ENCODE data around the gene FAM72A.
"Not testable (repeated sequence)": the region's sequence is repeated elsewhere in the genome, so short reads cannot be mapped to it uniquely, and the experiment has no call there.

FAM72A gene

DNA sequence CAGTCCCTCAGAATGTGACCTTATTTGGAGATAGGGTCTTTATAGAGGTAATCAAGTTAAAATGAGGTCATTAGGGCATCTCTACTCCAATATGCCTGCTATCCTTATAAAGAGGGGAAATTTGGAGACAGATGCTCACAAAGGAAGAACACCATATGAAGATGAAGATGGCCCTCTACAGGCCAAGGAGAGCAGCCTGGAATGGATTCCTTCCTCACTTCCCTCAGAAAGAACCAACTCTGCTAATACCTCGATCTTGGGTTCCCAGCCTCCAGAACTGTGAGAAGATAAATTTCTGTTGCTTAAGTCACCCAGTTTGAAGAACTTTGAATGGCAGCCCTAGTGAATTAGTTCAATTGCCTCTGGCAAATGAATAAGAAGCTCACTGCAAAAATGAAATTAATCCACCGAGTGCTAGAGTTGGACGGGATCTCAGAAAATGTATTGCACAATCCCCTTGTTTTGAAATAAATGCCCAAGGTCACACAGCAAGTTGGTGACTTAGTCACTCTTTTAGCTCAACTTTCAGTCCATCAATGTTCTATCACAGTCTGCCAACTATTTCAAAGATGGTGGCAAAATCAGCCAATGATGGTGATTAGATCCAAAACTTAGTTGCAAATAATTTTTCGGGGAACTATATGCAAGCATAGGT is 27.1 kb downstream of the FAM72A start:
- H3K27ac ChIP-seq (ENCODE audit: low read length); H3K9ac ChIP-seq (ENCODE audit: low read depth, low read length); H3K4me3 ChIP-seq (ENCODE audit: low read length); H3K4me1 ChIP-seq (ENCODE audit: insufficient read depth, low read length); H3K9me3 ChIP-seq (ENCODE audit: insufficient read depth, low read depth, low read length); H3K27me3 ChIP-seq (ENCODE audit: insufficient read depth, low read length); H3K36me3 ChIP-seq (ENCODE audit: insufficient read depth, low read depth, low read length): not testable (repeated sequence)

DNA sequence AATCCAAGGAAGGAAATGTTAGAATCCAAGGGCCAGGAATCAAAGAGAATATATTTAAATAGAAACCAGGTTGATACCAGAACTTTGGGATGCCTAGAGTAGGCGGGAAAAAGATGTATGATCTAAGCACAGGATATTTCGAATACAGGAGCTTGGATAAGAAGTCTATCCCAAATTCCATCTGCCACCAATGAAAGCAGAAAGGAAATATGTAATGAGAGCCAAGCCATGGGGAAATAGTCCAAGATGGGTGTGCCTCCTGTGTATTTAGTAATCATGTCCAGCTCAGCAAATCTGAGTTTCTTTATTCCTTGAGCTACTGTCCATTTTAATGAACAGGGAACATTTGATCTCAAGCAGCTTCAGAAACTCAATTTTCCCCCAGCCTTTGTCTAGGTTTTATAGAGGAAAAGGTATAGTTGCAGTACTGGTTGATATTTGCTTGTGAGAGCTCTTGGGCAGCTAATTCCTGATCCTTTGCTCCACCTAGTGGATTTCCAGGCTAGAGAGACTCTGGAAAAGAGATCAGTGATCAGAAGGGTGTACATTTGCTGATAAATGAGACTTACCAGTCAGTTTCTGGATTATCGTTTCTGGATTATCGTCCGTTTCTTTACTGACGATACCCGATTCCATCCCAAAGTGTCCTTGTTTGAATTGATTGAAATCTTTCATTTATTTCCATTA is 28.3 kb downstream of the FAM72A start:
- H3K36me3 ChIP-seq (ENCODE audit: insufficient read depth, low read depth, low read length); H3K4me3 ChIP-seq (ENCODE audit: low read length); H3K4me1 ChIP-seq (ENCODE audit: insufficient read depth, low read length); H3K27me3 ChIP-seq (ENCODE audit: insufficient read depth, low read length); H3K9ac ChIP-seq (ENCODE audit: low read depth, low read length); H3K9me3 ChIP-seq (ENCODE audit: insufficient read depth, low read depth, low read length); H3K27ac ChIP-seq (ENCODE audit: low read length): not testable (repeated sequence)

DNA sequence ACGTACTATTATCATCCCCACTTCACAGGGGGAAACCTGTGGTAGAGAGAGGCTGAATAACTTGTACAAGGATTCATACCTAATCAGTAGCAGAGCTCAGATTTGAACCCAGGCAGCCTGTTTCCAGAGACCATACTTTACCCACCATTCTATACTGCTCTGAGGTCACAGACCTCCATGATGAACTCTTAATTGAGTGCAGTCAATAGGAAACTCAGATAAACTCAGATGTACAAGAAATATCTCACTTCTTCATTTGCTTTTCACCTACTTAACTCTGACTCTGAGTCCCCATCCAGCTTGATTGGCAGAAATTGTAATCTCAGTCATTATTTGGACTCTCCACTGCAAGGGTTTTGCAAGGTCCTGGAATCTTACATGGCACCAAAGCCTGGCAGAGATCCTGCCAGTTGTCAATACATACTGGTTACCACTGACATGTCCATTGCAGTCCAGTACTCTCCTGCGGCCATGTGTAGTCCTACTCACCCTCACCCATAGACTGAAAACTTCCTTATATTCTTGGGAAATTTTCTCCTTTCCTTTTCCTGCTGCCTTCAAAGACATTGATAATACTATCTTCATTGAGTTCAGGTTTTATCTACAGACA is 29.4 kb downstream of the FAM72A start:
- not testable (repeated sequence) for H3K27me3 ChIP-seq (ENCODE audit: insufficient read depth, low read length); H3K4me3 ChIP-seq (ENCODE audit: low read length); H3K4me1 ChIP-seq (ENCODE audit: insufficient read depth, low read length); H3K9me3 ChIP-seq (ENCODE audit: insufficient read depth, low read depth, low read length); H3K27ac ChIP-seq (ENCODE audit: low read length); H3K36me3 ChIP-seq (ENCODE audit: insufficient read depth, low read depth, low read length); H3K9ac ChIP-seq (ENCODE audit: low read depth, low read length)

DNA sequence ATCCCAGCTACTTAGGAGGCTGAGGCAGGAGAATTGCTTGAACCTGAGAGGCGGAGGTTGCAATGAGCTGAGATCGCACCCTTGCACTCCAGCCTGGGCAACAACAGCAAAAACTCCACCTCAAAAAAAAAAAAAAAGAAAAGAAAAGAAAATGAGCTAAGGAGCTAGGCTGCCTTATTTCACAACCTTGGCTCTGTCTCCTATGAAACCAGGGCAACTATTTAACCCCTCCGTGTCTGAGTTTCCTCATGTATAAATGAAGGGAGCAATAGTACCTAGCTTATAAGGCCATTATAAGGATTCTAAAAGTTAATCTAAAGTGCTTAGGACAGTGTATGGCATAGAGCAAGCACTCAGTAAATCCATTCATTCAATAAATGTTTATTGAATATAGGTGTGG is 32.8 kb downstream of the FAM72A start:
- H3K36me3 ChIP-seq (ENCODE audit: insufficient read depth, low read depth, low read length); H3K27ac ChIP-seq (ENCODE audit: low read length); H3K9ac ChIP-seq (ENCODE audit: low read depth, low read length); H3K9me3 ChIP-seq (ENCODE audit: insufficient read depth, low read depth, low read length); H3K27me3 ChIP-seq (ENCODE audit: insufficient read depth, low read length); H3K4me1 ChIP-seq (ENCODE audit: insufficient read depth, low read length); H3K4me3 ChIP-seq (ENCODE audit: low read length): not testable (repeated sequence)

DNA sequence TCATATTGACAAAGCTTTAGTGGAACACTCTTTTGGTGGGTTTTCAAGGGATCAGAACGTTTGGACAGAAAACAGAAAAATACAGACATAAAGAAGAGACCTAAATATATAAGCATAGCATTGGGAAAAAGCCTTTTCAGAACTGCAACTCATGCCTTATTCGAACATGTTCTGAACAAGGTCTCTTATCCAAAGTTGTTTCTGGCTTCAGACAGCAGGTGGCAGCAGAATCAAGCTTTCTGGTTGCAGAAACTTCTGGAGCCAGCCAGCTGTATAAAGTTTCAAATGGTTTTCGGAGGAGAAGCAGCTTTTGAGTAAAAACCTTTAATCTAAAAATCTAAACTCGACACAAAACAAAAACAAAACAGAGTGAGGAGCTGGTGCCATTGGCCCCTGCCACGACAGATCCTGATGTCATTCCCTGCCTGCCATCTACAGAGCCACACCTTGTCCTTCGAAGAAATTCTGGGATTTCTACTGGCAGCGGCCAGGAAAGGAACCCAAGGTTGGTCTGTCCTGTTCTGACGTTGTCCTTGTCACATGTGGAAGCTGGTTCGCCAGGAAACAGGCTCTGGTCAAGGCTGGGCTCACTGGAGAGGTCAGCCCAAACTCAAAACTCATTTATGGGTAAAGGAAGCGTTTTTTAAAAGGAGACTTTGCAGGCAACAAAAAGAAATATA is 35.1 kb downstream of the FAM72A start:
- not testable (repeated sequence) for H3K27me3 ChIP-seq (ENCODE audit: insufficient read depth, low read length); H3K36me3 ChIP-seq (ENCODE audit: insufficient read depth, low read depth, low read length); H3K9me3 ChIP-seq (ENCODE audit: insufficient read depth, low read depth, low read length); H3K4me1 ChIP-seq (ENCODE audit: insufficient read depth, low read length); H3K27ac ChIP-seq (ENCODE audit: low read length); H3K9ac ChIP-seq (ENCODE audit: low read depth, low read length); H3K4me3 ChIP-seq (ENCODE audit: low read length)

DNA sequence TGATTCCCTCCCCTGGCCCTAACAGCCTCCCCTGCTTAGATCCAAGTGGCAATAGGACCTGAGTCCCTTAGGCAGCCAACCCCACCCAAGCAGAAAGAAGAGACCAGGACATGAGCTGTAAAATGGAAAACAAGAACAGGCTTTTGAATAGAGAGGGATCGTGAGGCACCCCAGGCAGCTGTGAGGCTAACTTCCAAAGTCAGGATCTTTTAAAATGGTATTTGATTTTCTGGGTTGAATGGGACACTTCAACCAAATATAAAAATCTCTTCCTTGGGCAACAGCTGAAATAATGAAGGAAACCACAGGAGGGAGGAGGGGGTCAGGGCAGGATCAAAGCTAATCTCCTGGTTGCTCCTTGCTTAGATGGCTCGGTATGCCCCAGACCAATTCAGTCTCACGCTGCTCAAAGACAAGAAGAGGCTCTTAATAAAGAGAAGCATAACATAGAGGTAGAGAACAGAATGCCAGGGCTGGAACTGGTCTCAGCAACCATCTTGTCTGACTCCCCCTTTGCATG is 56.8 kb downstream of the FAM72A start:
- Histone ChIP-seq H3K9ac (ENCODE audit: low read depth, low read length) (no peak overlapping the region), H3K4me1 (ENCODE audit: insufficient read depth, low read length) (no peaks in the 10 kb centered on the region), H3K4me3 (ENCODE audit: low read length) (no peak overlapping the region), H3K27me3 (ENCODE audit: insufficient read depth, low read length) (no peaks in the 10 kb centered on the region), H3K27ac (ENCODE audit: low read length) (no peak overlapping the region), H3K9me3 (ENCODE audit: insufficient read depth, low read depth, low read length) (no peaks in the 10 kb centered on the region), H3K36me3 (ENCODE audit: insufficient read depth, low read depth, low read length) (no peaks in the 10 kb centered on the region)

DNA sequence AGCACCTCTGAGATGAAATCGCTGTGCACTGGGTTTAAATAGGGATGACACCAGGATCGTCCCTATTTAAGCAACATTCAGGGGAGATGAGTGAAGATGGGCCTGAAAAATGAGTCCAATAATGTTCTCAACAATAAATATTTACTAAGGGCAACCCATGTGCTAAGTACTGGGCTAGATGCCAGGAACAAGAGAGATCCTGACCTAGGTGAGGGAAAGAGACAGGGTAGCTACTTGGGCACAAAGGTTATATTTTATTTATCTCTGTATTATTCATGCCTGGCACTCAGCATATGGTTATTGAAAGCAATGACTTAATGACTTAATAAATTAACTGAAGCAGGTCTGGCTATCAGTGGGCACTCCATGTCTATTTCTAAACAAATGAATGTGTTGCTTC is 58.0 kb downstream of the FAM72A start:
- H3K36me3 ChIP-seq (ENCODE audit: insufficient read depth, low read depth, low read length) = no peaks in the 10 kb centered on the region
- no peak overlapping the region for H3K9ac ChIP-seq (ENCODE audit: low read depth, low read length)
- no peaks in the 10 kb centered on the region for H3K4me1 ChIP-seq (ENCODE audit: insufficient read depth, low read length)
- H3K27ac ChIP-seq (ENCODE audit: low read length) = no peak overlapping the region
- H3K9me3 ChIP-seq (ENCODE audit: insufficient read depth, low read depth, low read length) = no peaks in the 10 kb centered on the region
- no peak overlapping the region for H3K4me3 ChIP-seq (ENCODE audit: low read length)
- no peaks in the 10 kb centered on the region; the same call in 1 of the 2 replicates for H3K27me3 ChIP-seq (ENCODE audit: insufficient read depth, low read length)

DNA sequence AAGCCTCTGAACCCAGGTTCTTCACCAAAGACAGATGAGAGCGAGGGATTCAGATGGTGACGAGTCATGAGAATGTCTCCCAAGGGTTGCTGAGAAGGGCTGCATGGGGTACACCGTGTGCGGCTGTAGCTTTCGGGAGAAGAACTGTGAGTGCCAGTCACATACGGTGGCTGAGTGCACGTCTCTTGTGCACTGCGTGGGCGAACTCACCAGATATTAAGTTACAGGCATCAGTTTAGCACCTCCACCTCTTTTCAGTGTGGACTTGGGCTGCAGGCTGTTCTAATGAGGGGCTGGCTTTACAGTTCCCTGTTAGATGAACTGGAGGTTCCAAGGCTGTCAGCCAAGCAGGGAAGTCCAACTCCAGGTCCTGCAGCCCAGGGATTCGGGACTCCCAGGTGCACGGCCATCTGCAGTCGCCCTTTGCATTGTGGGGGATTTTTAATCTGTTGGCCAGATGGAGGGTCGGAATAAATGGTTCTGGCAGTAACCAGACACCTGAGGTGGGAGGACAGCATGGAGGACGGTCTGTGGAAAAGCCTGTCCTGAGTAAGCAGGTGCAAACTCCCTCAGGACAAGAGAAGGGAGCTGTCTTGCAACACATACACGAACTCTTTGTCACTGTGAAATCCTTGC is 59.0 kb downstream of the FAM72A start:
- H3K4me1 ChIP-seq (ENCODE audit: insufficient read depth, low read length) = no peaks in the 10 kb centered on the region

DNA sequence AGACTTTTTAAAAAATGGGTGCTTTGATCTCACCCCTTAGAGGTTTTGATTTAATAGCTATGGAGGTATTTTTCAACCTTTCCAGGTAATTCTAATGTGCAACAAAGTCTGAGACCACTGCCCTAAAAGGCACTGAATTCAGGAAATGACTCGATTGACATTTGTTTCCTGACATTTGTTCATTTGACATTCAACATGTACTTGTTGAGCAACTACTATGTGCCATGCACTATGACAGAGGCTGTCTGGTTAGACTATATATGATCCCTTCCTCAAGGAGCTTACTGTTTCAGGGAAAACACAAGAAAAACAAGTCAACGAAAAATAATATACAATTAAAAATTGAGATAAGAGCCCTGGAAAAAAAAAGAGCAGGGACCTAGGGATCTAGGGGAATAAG is 59.9 kb downstream of the FAM72A start:
- no peaks in the 10 kb centered on the region; the same call in 1 of the 2 replicates for H3K27me3 ChIP-seq (ENCODE audit: insufficient read depth, low read length)
- no peaks in the 10 kb centered on the region for H3K4me1 ChIP-seq (ENCODE audit: insufficient read depth, low read length)
- H3K27ac ChIP-seq (ENCODE audit: low read length) = no peak overlapping the region
- no peaks in the 10 kb centered on the region for H3K9me3 ChIP-seq (ENCODE audit: insufficient read depth, low read depth, low read length)
- H3K36me3 ChIP-seq (ENCODE audit: insufficient read depth, low read depth, low read length) = no peaks in the 10 kb centered on the region
- no peak overlapping the region for H3K9ac ChIP-seq (ENCODE audit: low read depth, low read length)
- H3K4me3 ChIP-seq (ENCODE audit: low read length) = no peak overlapping the region

More for the DNA sequence above, 59.0 kb downstream of the FAM72A start:
- H3K27ac ChIP-seq (ENCODE audit: low read length) = no peak overlapping the region
- H3K4me3 ChIP-seq (ENCODE audit: low read length) = no peak overlapping the region
- no peaks in the 10 kb centered on the region; the same call in 1 of the 2 replicates for H3K27me3 ChIP-seq (ENCODE audit: insufficient read depth, low read length)
- no peaks in the 10 kb centered on the region for H3K9me3 ChIP-seq (ENCODE audit: insufficient read depth, low read depth, low read length)
- no peaks in the 10 kb centered on the region for H3K36me3 ChIP-seq (ENCODE audit: insufficient read depth, low read depth, low read length)
- H3K9ac ChIP-seq (ENCODE audit: low read depth, low read length) = no peak overlapping the region

DNA sequence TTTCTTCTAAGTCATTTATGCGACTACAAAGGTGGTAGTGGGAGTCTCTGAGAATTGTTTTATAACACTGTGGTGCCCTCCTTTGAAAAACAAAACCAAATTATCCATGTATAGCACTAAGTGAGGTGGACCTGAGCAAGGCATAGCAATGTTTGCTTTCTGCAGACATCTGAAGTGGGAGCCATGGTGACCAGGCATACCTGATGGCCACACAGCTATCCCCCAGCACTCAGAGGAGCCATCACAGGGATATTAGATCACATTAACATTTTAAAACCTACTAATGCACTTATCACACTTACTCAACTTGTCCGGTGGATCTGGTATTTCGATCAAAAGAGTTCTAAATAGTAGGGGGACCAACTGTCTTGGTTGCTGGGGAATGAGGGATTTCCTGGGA is 60.6 kb downstream of the FAM72A start:
- Histone ChIP-seq H3K9me3 (ENCODE audit: insufficient read depth, low read depth, low read length) (no peaks in the 10 kb centered on the region), H3K4me1 (ENCODE audit: insufficient read depth, low read length) (no peaks in the 10 kb centered on the region), H3K36me3 (ENCODE audit: insufficient read depth, low read depth, low read length) (no peaks in the 10 kb centered on the region), H3K27me3 (ENCODE audit: insufficient read depth, low read length) (no peaks in the 10 kb centered on the region; the same call in 1 of the 2 replicates), H3K4me3 (ENCODE audit: low read length) (no peak overlapping the region), H3K9ac (ENCODE audit: low read depth, low read length) (no peak overlapping the region), H3K27ac (ENCODE audit: low read length) (no peak overlapping the region)

DNA sequence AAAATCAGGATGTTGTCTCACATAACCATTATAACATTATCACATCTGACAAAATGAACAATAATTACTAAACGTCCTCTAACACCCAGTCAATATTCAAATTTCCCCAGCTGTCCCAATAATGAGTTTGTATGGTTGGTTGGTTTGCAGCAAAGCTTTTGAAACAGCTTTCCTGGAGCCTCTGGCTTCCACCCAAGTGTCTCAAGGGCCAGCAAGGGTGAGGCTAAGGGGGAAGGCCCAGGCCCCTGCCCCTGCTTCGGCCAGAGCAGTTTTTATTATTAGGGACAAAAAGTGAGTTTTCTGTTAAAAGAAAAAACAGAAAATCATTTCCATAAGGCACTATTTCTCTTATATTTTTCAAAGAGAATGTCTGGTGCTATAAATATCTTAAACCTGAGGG is 66.4 kb downstream of the FAM72A start:
- Histone ChIP-seq H3K9me3 (ENCODE audit: insufficient read depth, low read depth, low read length) (no peaks in the 10 kb centered on the region), H3K9ac (ENCODE audit: low read depth, low read length) (no peak overlapping the region), H3K4me3 (ENCODE audit: low read length) (no peak overlapping the region)

More for the DNA sequence above, 66.4 kb downstream of the FAM72A start:
- H3K4me1 ChIP-seq (ENCODE audit: insufficient read depth, low read length) = no peaks in the 10 kb centered on the region
- H3K27me3 ChIP-seq (ENCODE audit: insufficient read depth, low read length) = no peaks in the 10 kb centered on the region; the same call in 1 of the 2 replicates
- no peaks in the 10 kb centered on the region for H3K36me3 ChIP-seq (ENCODE audit: insufficient read depth, low read depth, low read length)
- H3K27ac ChIP-seq (ENCODE audit: low read length) = no peak overlapping the region

All from iPS-20b (cell line).